Measurements from ENCODE around the gene WBP2NL.

The WBP2NL gene

GRCh38 chr22:42039271-42039670 lies 40.7 kb downstream of the WBP2NL start:
- DNase-seq: no peak
- Histone ChIP-seq H3K27me3 (replicated peaks) (no peaks in the 10 kb centered on the region), H3K27ac (no peak overlapping the region), H3K4me3 (ENCODE audit: low read depth, low read length) (no peak overlapping the region), H3K36me3 (replicated peaks) (no peaks in the 10 kb centered on the region)
- in situ Hi-C loops (cut with HindIII; ENCODE audit: low pct_ligation_motif_present, low sequenced_read_pairs): no loop called here
- TF ChIP-seq CTCF (IDR thresholded peaks at IDR 0.05; ENCODE audit: low read depth, low read length, missing control alignments): no peak

GRCh38 chr22:42041784-42042183 lies 43.2 kb downstream of the WBP2NL start:
- no peak for DNase-seq
- no peaks in the 10 kb centered on the region for H3K36me3 ChIP-seq (replicated peaks)

GRCh38 chr22:42050641-42051180 lies 52.1 kb downstream of the WBP2NL start:
- no peaks in the 10 kb centered on the region for H3K27me3 ChIP-seq (replicated peaks)
- in situ Hi-C loops (cut with HindIII; ENCODE audit: low pct_ligation_motif_present, low sequenced_read_pairs): no loop called here

More at GRCh38 chr22:42041784-42042183, 43.2 kb downstream of the WBP2NL start:
- in situ Hi-C loops (cut with HindIII; ENCODE audit: low pct_ligation_motif_present, low sequenced_read_pairs): no loop called here
- TF ChIP-seq CTCF (IDR thresholded peaks at IDR 0.05; ENCODE audit: low read depth, low read length, missing control alignments): no peak
- Histone ChIP-seq H3K27ac (no peak overlapping the region), H3K4me3 (ENCODE audit: low read depth, low read length) (no peak overlapping the region), H3K27me3 (replicated peaks) (no peaks in the 10 kb centered on the region)

GRCh38 chr22:42052765-42053164 lies 54.2 kb downstream of the WBP2NL start:
- Histone ChIP-seq H3K36me3 (replicated peaks) (no peaks in the 10 kb centered on the region), H3K27me3 (replicated peaks) (no peaks in the 10 kb centered on the region), H3K4me3 (ENCODE audit: low read depth, low read length) (no peak overlapping the region), H3K27ac (no peak overlapping the region)
- TF ChIP-seq CTCF (IDR thresholded peaks at IDR 0.05; ENCODE audit: low read depth, low read length, missing control alignments): no peak
- no peak for DNase-seq
- in situ Hi-C loops (cut with HindIII; ENCODE audit: low pct_ligation_motif_present, low sequenced_read_pairs): no loop called here

More at GRCh38 chr22:42050641-42051180, 52.1 kb downstream of the WBP2NL start:
- DNase-seq: no peak
- H3K27ac ChIP-seq: no peak overlapping the region
- no peak overlapping the region for H3K4me3 ChIP-seq (ENCODE audit: low read depth, low read length)
- no peaks in the 10 kb centered on the region for H3K36me3 ChIP-seq (replicated peaks)
- no peak for TF ChIP-seq CTCF (IDR thresholded peaks at IDR 0.05; ENCODE audit: low read depth, low read length, missing control alignments)

GRCh38 chr22:42056757-42057511 lies 58.3 kb downstream of the WBP2NL start:
- DNase-seq: no peak
- no peak for TF ChIP-seq CTCF (IDR thresholded peaks at IDR 0.05; ENCODE audit: low read depth, low read length, missing control alignments)
- in situ Hi-C loops (cut with HindIII; ENCODE audit: low pct_ligation_motif_present, low sequenced_read_pairs): no loop called here
- no peaks in the 10 kb centered on the region for H3K27me3 ChIP-seq (replicated peaks)
- no peak overlapping the region for H3K27ac ChIP-seq
- no peak overlapping the region for H3K4me3 ChIP-seq (ENCODE audit: low read depth, low read length)
- H3K36me3 ChIP-seq (replicated peaks): peaks cover 2% of the 10 kb centered on the region

Measured in brain microvascular endothelial cell (primary cell).